PC-9 (cell line): ENCODE data around the gene MPL. TPM values are rescaled to one million over a fixed set of nuclear protein-coding genes. Genes with fewer than 3 reads are reported as not detected.

Source experiments
- BruUV-seq: library from RNA; stranded (reverse); fragments of 400-500 nt; replicated peaks from 2 replicates; lab custom pipeline; 2021; lab: Mats Ljungman, UMichigan
- CTCF ChIA-PET: fragments of 300-600 bp; sonication (Branson Sonifier 250); formaldehyde crosslinking; loops from one replicate; lab custom pipeline; 2022; ENCODE audit warnings: antibody characterized with exemption; lab: Charles Lee
- POLR2A ChIA-PET: fragments of 300-600 bp; sonication (Branson Sonifier 250); formaldehyde crosslinking; loops from one replicate; lab custom pipeline; 2022; ENCODE audit warnings: antibody characterized with exemption; ENCODE audit not compliant: unreplicated experiment; lab: Charles Lee
- DNase-seq, 2 experiments: peaks; one replicate each; pipeline versions ENCODE4 v3.0.0 to v3.0.0-alpha.2; 2015 to 2022; ENCODE audit warnings: mixed read lengths in 1 of 2
- H2AFZ ChIP-seq: fragments of 200-600 bp; sonication (generic); 2 replicates; pipeline ENCODE4 v1.8.1; 2017; ENCODE audit warnings: antibody characterized with exemption
- H3F3A ChIP-seq: fragments of 200-600 bp; sonication (generic); 2 replicates; pipeline ENCODE4 v1.8.1; 2017; ENCODE audit warnings: antibody characterized with exemption, mild to moderate bottlenecking, low read depth; ENCODE audit not compliant: insufficient read depth
- H3K27ac ChIP-seq: fragments of 200-600 bp; sonication (generic); 2 replicates; pipeline ENCODE4 v1.6.1; 2016; ENCODE audit warnings: mixed run types
- H3K27me3 ChIP-seq: fragments of 200-600 bp; sonication (generic); 2 replicates; pipeline ENCODE4 v1.6.1; 2016; ENCODE audit warnings: low read depth, mixed run types; ENCODE audit not compliant: insufficient read depth
- H3K36me3 ChIP-seq: fragments of 200-600 bp; sonication (generic); 2 replicates; pipeline ENCODE4 v1.6.1; 2016; ENCODE audit warnings: low read depth, mixed run types
- H3K4me1 ChIP-seq: fragments of 200-600 bp; sonication (generic); replicated peaks from 2 replicates; pipeline ENCODE4 v1.6.1; 2016; ENCODE audit warnings: mixed run types; ENCODE audit not compliant: insufficient read depth
- H3K4me2 ChIP-seq: fragments of 200-600 bp; sonication (generic); 2 replicates; pipeline ENCODE4 v1.6.1; 2017; ENCODE audit warnings: mixed run types
- H3K4me3 ChIP-seq: fragments of 200-600 bp; sonication (generic); 2 replicates; pipeline ENCODE4 v1.6.1; 2016; ENCODE audit warnings: mixed run types
- H3K79me2 ChIP-seq: fragments of 200-600 bp; sonication (generic); 2 replicates; pipeline ENCODE4 v1.6.1; 2017; ENCODE audit warnings: low read depth, mixed run types
- H3K9me2 ChIP-seq: fragments of 200-600 bp; sonication (generic); 2 replicates; pipeline ENCODE4 v1.8.1; 2017; ENCODE audit warnings: mild to moderate bottlenecking; ENCODE audit not compliant: insufficient read depth
- H3K9me3 ChIP-seq: fragments of 200-600 bp; sonication (generic); 2 replicates; pipeline ENCODE4 v1.8.1; 2016; ENCODE audit warnings: low read depth; ENCODE audit not compliant: insufficient read depth
- H4K20me1 ChIP-seq: fragments of 200-600 bp; sonication (generic); 2 replicates; pipeline ENCODE4 v1.8.1; 2017; ENCODE audit not compliant: insufficient read depth
- EZH2 ChIP-seq: fragments of 200-600 bp; sonication (generic); IDR thresholded peaks from 2 replicates; pipeline ENCODE4 v1.8.0; 2017; ENCODE audit warnings: antibody characterized with exemption, low read depth
- intact Hi-C: fragments of 100-400 bp; cut with micrococcal nuclease; formaldehyde crosslinking; loops from one replicate; pipeline ENCODE4 v1.10.0; 2022; ENCODE audit not compliant: unreplicated experiment
- total RNA-seq: library from RNA; stranded (reverse); gene quantifications from 2 replicates; pipeline ENCODE4 v1.2.3, GENCODE V29; 2021
- TF ChIP-seq, protein P1 (sequence below): fragments of 200-600 bp; sonication (generic); conservative IDR thresholded peaks from 2 replicates; pipeline ENCODE4 v1.6.1; 2017; ENCODE audit warnings: mixed run types, antibody characterized with exemption, mild to moderate bottlenecking, moderate library complexity

The MPL gene
- total RNA-seq, 1 experiment from 2014 or later, result 0.76 TPM

DNA sequence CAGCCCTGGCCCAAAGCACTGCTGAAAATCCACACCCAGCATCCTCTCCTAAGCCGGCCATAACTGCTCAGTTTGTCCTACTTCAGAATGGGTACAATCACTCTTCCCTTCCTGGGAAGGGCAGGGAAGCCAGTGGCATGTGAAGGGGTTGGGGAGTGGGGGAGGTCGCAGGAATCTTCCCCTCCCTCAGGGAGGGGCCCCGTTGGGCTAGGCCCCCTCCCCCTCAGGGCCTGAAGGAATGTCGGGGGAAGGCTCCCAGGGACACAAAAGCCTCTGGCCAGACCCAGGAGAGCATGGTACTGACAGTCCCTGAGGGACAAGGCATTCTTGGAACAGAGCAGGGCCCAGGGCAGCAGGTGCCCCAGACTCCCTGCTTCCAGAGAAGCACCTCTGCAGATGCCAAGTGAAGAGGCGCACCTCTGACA lies 29.0 kb downstream of the MPL start:
- Histone ChIP-seq H3K4me1 (peaks cover 65% of the 10 kb centered on the region), H3K79me2 (peaks cover 82% of the 10 kb centered on the region)

DNA sequence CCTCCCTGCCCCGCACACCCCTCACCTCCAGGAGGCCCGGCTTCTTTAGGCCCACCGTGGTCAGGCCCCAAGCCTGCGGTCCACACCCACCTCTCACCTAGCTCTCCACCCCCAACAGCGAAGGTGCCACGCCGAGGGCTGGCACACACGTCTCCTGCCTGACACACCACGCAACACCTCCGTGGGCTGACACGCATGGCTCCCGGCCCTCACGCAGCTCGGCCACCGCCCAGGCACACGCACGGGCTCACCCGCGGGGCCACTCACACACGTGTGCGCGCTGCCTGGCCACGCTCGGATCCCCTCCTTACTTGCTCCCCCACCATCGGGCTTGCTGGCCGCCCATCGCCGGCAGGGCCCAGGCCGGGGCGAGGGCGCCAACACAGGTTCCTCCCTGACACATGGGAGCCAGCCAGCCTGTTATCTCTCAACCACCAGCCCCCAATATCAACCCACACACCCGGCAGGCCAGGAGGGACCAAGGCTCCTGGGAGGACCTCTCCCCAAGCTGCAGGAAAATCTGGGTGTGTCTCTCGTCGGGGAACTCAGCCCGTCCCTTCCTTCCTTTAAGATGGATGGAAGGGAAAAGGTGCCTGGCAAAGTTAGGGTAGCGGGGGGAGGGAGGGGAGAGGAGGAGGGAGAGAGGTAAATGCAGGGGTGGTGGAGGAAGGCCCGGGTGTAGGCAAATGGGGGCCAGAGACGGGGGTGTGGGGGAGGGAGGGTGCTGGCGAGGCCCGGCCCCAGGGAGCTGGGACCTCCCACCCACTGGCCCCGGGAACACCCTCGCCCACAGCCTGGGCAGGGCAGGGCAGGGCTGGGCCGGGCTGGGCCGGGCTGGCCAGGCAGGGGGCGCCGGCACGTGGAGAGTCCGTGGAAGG lies 29.6 kb downstream of the MPL start:
- Histone ChIP-seq H3F3A (peaks cover 85% of the 10 kb centered on the region), H3K4me1 (peaks cover 67% of the 10 kb centered on the region), H2AFZ (peak overlapping the region; percentile 77), H3K9me2 (no peaks in the 10 kb centered on the region), H3K27me3 (no peaks in the 10 kb centered on the region), H4K20me1 (no peaks in the 10 kb centered on the region), H3K4me2 (peak overlapping the region; percentile 92), H3K27ac (peak overlapping the region; percentile 89), H3K4me3 (peak overlapping the region; percentile 99), H3K36me3 (peaks cover 21% of the 10 kb centered on the region), H3K79me2 (peaks cover 78% of the 10 kb centered on the region), H3K9me3 (no peaks in the 10 kb centered on the region)
- TSS peak; percentile 48 for BruUV-seq
- DNase-seq, result no peak
- ChIA-PET POLR2A (interaction anchor here (0.5 to 1.4 kb wide), 10 partner anchors 22 to 760 kb away, joined by 3 to 23 read pairs (median 6); partner anchors contain the start of genes C1orf210, MED8 and SZT2), CTCF (interaction anchor here (0.8 kb wide), 1 partner anchor 109 kb away, joined by 4 read pairs; no protein-coding TSS in a partner anchor)
- intact Hi-C loops, result loop anchor here (1.0 to 5.0 kb wide), 6 partner anchors 18 to 430 kb away; partner anchors contain the start of genes C1orf210, MED8 and SZT2
- TF ChIP-seq, protein P1, sequence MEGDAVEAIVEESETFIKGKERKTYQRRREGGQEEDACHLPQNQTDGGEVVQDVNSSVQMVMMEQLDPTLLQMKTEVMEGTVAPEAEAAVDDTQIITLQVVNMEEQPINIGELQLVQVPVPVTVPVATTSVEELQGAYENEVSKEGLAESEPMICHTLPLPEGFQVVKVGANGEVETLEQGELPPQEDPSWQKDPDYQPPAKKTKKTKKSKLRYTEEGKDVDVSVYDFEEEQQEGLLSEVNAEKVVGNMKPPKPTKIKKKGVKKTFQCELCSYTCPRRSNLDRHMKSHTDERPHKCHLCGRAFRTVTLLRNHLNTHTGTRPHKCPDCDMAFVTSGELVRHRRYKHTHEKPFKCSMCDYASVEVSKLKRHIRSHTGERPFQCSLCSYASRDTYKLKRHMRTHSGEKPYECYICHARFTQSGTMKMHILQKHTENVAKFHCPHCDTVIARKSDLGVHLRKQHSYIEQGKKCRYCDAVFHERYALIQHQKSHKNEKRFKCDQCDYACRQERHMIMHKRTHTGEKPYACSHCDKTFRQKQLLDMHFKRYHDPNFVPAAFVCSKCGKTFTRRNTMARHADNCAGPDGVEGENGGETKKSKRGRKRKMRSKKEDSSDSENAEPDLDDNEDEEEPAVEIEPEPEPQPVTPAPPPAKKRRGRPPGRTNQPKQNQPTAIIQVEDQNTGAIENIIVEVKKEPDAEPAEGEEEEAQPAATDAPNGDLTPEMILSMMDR, result no peak
- TF ChIP-seq EZH2, result no peak

More for the DNA sequence above, 29.0 kb downstream of the MPL start:
- H3K36me3 ChIP-seq, result peaks cover 27% of the 10 kb centered on the region
- no peak for TF ChIP-seq EZH2
- TF ChIP-seq, protein P1, result no peak
- H3K9me3 ChIP-seq, result no peaks in the 10 kb centered on the region
- H2AFZ ChIP-seq, result no peak overlapping the region
- no peaks in the 10 kb centered on the region for H3K27me3 ChIP-seq
- peak; percentile 42 to 64 for DNase-seq
- intact Hi-C loops, result loop anchor here (1.0 to 5.0 kb wide), 7 partner anchors 8 to 429 kb away; partner anchors contain the start of genes C1orf210, CDC20, MED8 and SZT2
- H3K9me2 ChIP-seq, result no peaks in the 10 kb centered on the region
- POLR2A ChIA-PET, result interaction anchor here (0.6 to 0.9 kb wide), 3 partner anchors 9 to 160 kb away, joined by 3 to 6 read pairs (median 4); no protein-coding TSS in a partner anchor
- H3K4me2 ChIP-seq, result peak overlapping the region; percentile 92
- no TSS peak for BruUV-seq
- 0 out of 2 replicates have a peak, but pooled peaks cover 1% of the 10 kb centered on the region for H4K20me1 ChIP-seq
- CTCF ChIA-PET, result no interaction called here
- peaks cover 85% of the 10 kb centered on the region for H3F3A ChIP-seq
- peak overlapping the region; percentile 89 for H3K27ac ChIP-seq
- H3K4me3 ChIP-seq, result peak overlapping the region; percentile 99

DNA sequence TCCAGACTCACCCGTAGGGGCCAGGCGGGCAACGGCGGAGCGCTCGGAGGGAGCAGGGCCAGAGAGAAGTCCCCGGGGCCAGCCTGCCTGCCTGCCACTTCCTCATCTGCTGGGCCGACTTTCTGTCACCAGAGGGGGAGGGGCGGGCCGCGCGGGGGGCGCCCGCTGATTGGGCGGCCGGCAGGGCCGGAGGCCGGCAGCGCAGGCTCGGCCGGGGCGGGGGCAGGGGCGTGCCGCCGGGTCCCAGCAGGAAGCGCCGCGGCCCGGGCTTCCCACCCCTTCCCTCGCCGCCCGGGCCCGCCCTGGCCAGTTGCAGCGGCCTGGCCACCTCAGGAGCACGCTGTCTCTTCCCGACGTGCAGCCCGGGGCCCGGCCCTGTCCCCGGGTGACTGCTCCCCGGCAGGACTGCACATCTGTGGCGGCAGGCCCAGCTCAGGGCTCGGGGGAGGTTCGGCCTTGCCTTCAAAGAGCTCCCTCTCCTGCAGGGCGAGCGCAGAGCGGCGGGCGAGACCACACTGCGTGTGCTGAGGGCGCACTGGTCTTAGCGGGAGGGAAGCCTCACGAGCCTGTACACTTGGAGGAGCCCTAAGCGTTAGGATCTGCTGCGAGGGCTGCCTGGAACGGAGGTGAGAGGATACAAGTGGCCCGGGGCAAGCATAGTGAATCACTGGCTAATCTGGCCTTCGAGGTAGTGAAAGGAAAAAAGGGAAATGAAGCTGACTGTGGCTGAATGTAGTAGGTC lies 30.5 kb downstream of the MPL start, which contains the start of gene ELOVL1:
ELOVL1 (minus strand) TSS at position 108 of the 742 bp plus-strand sequence. CDS start 2,402 bp downstream, outside the sequence.
- Histone ChIP-seq H3K36me3 (peaks cover 20% of the 10 kb centered on the region), H3K27ac (peak within 1 kb of the TSS; percentile 89), H4K20me1 (no peaks in the 10 kb centered on the region), H3F3A (peaks cover 83% of the 10 kb centered on the region), H3K79me2 (peaks cover 72% of the 10 kb centered on the region), H3K27me3 (no peaks in the 10 kb centered on the region), H2AFZ (peak within 1 kb of the TSS; percentile 77), H3K4me3 (peak within 1 kb of the TSS; percentile 99), H3K4me2 (peak within 1 kb of the TSS; percentile 92), H3K4me1 (peaks cover 69% of the 10 kb centered on the region), H3K9me2 (no peaks in the 10 kb centered on the region), H3K9me3 (no peaks in the 10 kb centered on the region)
- intact Hi-C loops, result loop anchor here (1.0 to 5.0 kb wide), 6 partner anchors 19 to 431 kb away; partner anchors contain the start of genes C1orf210, MED8 and SZT2
- ChIA-PET POLR2A (interaction anchor here (0.5 to 1.4 kb wide), 11 partner anchors 20 to 760 kb away, joined by 3 to 23 read pairs (median 4); partner anchors contain the start of genes C1orf210, MED8 and SZT2), CTCF (interaction anchor here (0.8 kb wide), 1 partner anchor 110 kb away, joined by 4 read pairs; no protein-coding TSS in a partner anchor)
- BruUV-seq, result TSS peak; percentile 84
- peak; percentile 82 to 96 for DNase-seq
- TF ChIP-seq, protein P1, result peak; percentile 33; the same call in 1 of the 2 replicates
- TF ChIP-seq EZH2, result no peak
